ENCODE results near the gene ADPRS.

The ADPRS gene

GRCh38 chr1:36133484-36133883, 44.8 kb downstream of the ADPRS start:
- no peak for DNase-seq (ENCODE audit: low spot score)

- DNase-seq (ENCODE audit: low spot score): no peak
Observed at GRCh38 chr1:36134031-36134430, 45.3 kb downstream of the ADPRS start.

- peak; percentile 68 for DNase-seq (ENCODE audit: low spot score)
Observed at GRCh38 chr1:36134505-36135329, 46.0 kb downstream of the ADPRS start.

GRCh38 chr1:36135330-36135667, 46.6 kb downstream of the ADPRS start:
- no peak for DNase-seq (ENCODE audit: low spot score)

GRCh38 chr1:36135796-36136195, 47.1 kb downstream of the ADPRS start:
- DNase-seq (ENCODE audit: low spot score): no peak

GRCh38 chr1:36136535-36136934, 47.8 kb downstream of the ADPRS start:
- no peak for DNase-seq (ENCODE audit: low spot score)

GRCh38 chr1:36137226-36137625, 48.5 kb downstream of the ADPRS start:
- DNase-seq (ENCODE audit: low spot score): no peak

- no peak for DNase-seq (ENCODE audit: low spot score)
Observed at GRCh38 chr1:36137776-36138175, 49.1 kb downstream of the ADPRS start.

- no peak for DNase-seq (ENCODE audit: low spot score)
Observed at GRCh38 chr1:36139521-36139920, 50.8 kb downstream of the ADPRS start.

- DNase-seq (ENCODE audit: low spot score): no peak
Observed at GRCh38 chr1:36142121-36142520, 53.4 kb downstream of the ADPRS start.

- DNase-seq (ENCODE audit: low spot score): no peak
Observed at GRCh38 chr1:36143424-36143823, 54.7 kb downstream of the ADPRS start.
